Stimulated activated CD4-positive, alpha-beta T cell treated with anti-CD3 and anti-CD28 coated beads, Interleukin-4, amount 100 ng/mL, for 4 hours (primary cell): ENCODE measurements around the gene SLC39A9.

Source experiments
- DNase-seq, 2 experiments: peaks; one replicate each; pipeline ENCODE4 v3.0.0-alpha.2; 2020

SLC39A9 gene

GRCh38 chr14:69505338-69506240, 107.1 kb downstream of the SLC39A9 start:
- no peak for DNase-seq

- DNase-seq = no peak
These were observed 107.7 kb downstream of the SLC39A9 start for GRCh38 chr14:69506241-69506595.
